ENCODE data around the gene CDH8. TPM values are rescaled to one million over a fixed set of nuclear protein-coding genes. Genes with fewer than 3 reads are reported as not detected.
"Not testable (repeated sequence)": the region's sequence is repeated elsewhere in the genome, so short reads cannot be mapped to it uniquely, and the experiment has no call there.

Gene CDH8
- total RNA-seq, 1 donor from 2014 or later: 5.6 TPM

DNA sequence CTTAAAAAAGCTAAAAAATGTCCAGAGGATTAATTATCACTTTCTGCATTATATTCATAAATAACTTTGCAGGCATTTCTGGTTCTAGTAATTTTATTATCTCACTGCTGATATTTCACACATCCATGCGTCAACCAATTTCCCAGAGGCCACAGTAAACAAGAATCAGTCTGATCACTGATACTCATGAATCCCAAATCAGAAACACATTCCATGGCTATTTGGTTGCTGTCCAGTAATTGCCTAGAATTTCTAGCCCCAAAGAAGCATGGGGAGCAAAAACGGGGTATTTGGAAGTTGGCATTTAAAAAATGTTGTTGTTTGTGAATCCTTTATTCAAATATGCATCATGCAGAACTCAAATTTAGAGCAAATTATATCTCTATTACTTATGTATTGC lies 244.8 kb downstream of the CDH8 start:
- no peak for DNase-seq

DNA sequence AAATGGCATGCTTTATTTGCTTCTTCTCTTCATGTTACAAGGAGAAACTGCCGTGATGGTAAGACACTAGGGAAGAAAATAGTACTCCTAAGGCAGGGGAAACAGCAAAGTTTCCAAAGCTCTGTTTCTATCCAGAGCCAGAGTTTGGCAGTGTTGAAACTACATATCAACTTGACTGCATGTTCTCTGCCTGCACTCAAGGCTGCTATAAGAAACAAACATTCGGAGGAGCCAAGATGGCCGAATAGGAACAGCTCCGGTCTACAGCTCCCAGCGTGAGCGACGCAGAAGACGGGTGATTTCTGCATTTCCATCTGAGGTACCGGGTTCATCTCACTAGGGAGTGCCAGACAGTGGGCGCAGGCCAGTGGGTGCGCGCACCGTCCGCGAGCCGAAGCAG lies 254.4 kb downstream of the CDH8 start:
- DNase-seq: not testable (repeated sequence)

DNA sequence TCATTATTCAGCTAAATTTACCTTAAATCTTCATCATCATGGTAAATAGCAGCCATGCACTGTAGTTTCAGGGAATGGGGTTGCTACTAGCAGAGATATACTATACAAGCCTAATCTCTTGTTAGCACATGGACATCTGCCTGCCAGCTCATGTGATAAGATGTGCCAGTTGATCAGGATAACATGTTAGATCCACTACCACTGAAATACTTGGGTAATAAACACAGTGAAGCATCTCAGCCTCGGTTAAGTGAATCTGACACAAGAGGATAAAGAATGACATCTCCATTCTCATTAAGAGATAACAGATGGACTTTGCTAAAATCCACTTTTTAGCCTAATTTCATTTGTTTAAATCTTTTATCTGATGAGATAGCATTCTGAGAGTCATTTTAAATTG lies 256.1 kb downstream of the CDH8 start:
- no peak for DNase-seq

DNA sequence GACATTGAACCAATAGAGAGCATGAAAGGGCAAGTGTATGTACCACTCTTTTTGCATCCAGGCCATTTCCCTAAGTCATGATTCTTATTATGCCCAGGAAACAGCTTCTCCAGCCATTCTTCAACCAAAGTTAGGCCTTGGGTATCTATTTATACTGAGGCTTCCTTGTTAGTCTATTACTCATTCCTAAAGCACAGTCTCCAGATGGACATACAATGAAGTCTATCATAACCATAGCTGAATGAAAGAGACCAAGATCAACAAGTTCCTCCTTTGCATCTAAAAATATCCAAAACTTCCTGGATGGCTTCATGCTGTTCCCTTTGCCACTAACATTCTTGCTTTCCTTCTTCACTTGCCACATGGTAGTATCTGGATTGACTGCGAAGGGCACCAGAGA lies 265.9 kb downstream of the CDH8 start:
- no peak for DNase-seq

DNA sequence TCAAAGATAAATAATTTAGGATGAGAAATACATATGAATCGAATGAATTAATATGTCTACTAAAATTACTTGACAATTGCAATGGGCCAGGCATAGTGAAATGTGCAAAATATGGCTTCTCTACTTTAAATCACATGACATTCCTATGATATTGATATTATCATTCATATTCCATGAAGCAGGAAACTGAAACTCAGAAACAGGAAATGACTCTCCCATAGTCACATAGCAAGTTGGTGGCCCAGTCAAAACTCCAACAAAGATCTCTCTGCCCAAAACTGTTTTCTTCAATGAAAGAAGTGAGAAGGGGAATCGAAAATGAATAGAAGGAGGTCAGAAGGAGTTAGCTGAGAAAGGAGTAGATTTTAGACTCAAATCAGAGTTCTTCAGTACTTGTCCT lies 272.2 kb downstream of the CDH8 start:
- DNase-seq: no peak

DNA sequence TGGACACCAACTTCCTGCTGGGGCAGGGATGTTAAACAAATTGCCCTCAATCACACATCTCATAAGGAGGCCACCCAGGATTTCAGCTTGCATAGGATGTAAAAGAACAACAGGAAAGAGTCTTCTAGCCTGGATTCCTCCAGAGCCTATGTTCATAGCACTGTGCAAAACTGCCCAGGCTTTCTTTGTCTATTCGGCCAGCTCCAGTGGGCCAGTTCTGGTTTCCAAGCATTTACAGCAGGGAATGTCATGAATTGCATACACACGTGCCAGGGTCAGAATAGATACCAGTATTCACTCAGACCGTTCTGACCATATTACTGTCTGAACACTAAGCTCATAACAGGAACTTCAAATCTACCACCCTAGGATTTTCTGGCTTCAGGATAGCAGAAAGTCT lies 273.2 kb downstream of the CDH8 start:
- DNase-seq: no peak

DNA sequence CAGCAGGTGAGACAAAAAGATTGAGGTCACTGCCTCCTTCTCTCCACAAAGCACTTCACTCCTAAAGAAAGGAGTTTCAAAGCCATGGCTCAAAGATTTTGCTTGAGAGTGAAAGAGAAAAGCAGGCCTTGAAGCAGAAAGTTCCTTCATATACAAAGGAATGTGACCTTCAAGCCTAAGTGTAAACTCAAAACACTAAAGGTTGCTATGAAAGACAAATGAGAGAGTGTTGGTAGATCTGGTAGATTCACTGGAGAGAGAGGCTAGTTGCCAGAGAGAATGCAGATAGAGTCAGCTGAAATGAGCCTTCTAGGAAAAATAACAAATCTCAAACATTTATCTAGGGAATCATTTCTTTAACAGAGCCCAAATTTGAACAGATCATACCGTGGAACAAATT lies 305.2 kb downstream of the CDH8 start:
- no peak for DNase-seq

DNA sequence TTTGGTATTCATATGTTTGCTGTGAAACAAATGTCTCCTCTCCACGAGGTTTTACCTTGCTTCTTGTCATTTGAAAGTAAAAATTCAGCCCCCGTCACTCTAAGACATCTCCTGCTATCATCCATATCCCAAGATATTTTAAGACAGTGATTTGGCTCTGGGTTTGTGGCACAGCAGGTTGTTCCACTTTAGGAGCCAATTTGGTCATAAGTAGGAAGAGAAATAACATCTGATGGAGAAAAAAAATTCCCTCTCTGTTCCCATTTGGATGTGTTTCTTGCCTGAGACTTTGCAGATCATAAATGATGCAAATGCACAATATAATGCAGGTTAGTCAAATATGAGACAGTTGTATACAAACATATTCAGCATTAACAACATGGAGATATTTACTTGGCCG lies 309.5 kb downstream of the CDH8 start:
- no peak for DNase-seq

DNA sequence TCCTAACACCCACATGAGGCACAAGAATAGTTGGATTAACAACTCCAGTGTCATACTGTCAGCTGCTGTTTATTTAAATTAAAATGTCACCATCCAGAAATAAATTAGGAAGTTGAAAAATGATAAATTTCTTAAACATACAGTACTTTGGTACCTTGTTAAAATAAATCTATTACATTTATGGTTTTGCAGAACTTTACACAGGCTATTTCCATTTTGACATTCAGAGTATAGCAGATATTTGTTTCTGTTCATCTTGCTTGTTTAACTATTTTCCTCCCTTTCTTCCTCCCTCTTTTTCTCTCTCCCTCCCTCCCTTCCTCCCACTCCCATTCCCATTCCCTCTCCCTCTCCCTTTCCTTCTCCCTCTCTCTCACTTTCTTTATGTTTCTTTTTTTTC lies 310.1 kb downstream of the CDH8 start:
- no peak for DNase-seq

DNA sequence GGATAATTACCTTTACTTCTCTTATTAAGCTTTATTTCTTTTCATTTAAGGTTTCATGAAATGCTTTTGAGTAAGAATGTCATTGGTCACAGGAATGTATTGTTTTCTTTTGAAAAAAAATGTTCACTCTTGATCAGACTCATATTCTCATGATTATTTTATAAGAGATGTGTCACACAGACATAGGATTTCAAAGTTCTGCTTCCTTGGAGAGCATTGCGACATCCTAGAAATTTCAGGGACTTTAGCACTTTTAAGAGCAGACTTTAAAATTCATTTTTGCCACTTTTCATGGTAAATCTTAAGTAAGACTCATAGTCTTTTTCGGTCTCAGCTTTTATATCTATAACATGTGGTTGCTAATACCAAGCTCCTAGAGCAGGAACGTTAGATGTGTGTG lies 314.7 kb downstream of the CDH8 start:
- DNase-seq: no peak

DNA sequence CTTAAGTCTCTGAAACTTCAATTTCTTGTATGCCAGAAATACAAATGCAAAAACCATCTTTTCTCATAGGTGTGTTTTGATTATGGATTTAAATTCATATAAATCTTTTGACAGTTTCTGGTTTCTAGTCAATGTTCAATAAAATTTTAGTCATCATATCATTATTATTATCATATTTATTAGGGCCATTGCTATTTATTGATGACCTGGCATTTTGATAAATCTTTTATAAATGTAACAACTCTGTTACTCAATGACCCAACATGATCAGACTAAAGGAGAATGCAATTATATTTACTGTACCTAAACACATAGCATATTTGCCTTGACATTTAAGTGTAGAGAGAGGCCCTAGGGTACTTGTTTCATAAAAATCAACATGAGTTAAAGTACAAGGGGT lies 320.8 kb downstream of the CDH8 start:
- DNase-seq: no peak

DNA sequence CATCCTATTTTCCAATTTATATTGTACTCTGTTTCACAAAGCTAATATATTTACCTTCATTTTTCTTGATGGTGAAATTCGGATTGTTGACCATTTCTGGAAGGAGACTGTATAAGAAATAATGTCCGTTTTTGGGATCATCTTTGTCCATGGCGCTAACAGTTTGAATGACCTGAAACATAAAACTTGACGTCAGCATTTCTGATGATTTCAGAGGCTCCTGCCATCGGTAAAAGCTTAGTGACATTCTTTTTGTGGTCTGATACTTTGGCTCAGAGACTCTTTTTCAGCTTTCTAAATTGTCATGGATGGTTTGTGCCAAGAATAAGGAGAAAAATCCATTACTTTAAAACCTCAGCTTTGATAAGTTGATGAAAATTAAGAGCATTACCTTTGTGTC lies 322.5 kb downstream of the CDH8 start:
- DNase-seq: no peak

DNA sequence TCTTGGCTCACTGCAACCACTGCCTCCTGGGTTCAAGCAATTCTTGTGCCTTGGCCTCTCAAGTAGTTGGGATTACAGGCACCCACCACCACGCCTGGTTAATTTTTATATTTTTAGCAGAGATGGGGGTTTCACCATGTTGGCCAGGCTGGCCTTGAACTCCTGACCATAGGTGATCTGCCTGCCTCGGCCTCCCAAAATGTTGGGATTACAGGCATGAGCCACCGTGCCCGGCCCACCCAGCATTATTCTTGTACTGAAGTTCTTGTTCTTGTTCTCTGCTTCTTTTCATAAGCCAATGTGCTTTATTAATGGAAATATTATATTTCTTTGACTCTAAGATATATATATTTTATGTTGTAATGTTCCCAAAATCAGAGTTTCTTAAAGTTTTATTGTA lies 336.6 kb downstream of the CDH8 start:
- DNase-seq: not testable (repeated sequence)

DNA sequence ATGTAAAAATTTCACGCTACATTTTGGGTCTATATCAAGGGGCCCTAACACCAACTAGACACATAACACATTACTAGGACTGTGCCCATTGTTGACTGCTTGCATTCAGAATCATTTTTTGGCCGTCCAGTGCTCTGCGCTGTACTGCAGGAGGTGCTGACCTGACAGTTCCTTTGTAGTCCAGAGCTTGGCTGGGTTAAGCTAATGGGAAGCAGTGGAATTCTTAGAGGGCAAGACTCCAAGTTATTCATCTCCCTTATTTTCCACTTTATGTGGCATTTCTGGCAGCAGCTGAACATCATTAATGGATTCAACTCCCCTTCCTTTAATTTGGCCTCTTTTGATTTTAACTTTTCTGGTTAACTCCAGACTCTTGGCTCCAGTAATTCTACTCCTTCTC lies 351.7 kb downstream of the CDH8 start:
- no peak for DNase-seq

DNA sequence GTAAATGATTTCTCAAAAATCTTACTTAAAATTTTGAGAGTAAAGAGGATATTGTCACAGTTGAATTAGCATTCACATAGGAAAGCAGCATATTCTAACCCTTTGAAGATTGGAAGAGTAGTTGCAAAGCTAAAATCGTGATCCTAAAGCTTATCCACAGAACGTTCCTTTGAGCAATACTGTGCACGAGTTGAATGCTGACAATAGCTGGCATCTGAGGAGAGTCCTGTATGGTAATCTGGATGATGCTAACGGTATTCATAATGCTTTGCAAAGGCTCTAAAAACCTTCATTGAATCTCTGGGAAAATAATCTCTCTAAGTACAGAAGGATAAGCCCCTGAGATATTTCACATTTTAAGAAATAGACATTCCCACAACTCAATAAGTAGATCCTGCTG lies 354.6 kb downstream of the CDH8 start:
- no peak for DNase-seq

DNA sequence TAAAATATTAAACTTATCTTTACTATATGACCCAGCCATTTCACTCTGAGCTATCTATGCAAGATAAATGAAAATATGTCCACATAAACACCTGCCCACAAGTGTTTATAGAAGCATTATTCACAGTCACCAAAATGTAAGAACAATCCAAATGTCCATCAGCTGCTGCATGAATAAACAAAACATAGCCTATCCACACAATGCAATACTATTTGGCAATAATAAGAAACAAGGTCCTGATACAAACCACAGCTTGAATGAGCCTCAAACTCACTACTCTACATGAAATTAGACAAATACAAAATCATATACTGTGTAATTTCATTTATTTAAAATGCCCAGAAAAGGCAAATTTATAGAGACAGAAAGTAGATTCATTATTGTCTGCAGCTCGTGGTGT lies 355.1 kb downstream of the CDH8 start:
- DNase-seq: no peak

DNA sequence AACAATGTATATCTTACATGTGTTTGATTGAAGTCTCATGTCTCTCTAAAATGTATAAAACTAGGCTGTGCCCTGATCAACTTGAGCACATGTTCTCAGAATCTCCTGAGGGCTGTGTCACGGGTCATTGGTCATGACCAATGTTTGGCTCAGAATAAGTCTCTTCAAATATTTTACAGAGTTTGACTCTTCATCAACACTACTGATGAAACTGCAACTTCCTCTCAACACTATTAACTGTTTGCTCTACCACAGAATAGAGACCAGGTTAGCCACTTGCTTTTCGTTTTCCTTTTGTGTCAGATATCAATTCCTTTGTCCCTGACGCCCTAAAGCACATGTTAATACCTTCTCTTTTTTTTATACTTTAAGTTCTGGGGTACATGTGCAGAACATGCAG lies 358.1 kb downstream of the CDH8 start:
- DNase-seq: no peak

DNA sequence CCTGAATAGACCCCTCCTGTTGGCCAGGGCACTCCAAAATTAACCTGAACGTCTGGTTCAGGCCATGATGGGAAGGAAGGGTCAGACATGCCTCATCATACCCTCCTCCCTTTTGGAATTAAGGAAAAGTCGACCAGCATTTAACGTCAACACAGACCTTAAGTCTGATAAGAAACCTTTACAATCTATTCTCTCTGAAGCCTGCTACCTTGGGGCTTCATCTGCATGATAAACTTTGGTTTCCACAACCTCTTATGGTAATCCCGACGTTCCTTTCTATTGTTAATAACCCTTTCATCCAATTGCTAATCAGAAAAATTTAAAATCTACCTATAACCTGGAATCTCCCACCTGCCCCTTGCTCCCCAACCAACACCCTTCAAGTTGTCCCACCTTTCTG lies 358.5 kb downstream of the CDH8 start:
- no peak for DNase-seq

DNA sequence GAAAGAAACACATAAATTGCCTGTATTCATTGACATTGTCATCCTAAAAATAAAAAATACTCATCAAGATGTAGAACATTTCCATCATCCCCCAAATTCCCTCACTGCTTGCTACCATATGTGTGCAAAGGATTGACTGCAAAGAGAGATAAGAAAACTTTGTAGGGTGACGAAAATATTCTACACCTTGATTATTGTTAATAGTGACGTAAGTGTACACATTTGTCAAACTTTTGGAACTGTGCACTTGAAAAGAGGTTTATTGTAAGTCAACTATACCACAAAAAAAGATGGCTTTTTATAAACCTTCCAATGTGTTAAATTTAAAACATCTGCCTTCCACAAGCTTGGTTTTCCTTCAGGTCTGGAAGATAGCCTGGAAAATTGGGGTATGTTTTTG lies 359.5 kb downstream of the CDH8 start:
- DNase-seq: no peak

DNA sequence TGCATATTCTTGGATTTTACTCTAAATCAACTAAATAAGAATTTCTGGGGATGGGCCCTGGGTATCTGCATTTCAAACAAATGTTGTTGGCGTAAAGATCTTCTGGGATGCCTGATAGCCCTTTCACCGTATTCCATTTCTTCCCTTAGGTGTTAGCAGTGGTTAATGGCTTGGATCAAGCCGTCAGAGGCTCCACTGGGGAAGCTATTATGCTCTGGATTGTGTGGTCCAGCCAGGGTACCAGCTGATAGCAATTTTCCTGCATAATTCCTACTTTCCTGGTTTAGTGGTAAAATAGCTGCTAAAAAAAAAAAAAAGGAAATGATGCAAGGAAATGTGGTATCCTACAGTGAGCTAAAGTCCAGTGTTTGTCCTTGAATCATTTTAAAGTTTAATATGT lies 365.1 kb downstream of the CDH8 start:
- no peak for DNase-seq

DNA sequence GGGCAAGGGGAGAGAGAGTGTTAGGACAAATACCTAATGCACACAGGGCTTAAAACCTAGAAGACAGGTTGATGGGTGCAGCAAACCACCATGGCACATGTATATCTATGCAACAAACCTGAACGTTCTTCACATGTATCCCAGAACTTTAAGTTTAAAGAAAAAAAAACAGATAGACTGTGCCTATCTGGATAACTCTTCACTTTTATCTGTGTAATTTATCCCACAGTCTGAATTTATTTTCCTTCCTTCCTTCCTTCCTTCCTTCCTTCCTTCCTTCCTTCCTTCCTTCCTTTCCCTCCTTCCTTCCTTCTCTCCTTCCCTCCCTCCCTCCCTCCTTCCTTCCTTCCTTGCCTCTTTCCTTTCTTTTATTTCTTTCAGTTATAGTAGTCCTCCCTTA lies 370.7 kb downstream of the CDH8 start:
- DNase-seq: no peak

DNA sequence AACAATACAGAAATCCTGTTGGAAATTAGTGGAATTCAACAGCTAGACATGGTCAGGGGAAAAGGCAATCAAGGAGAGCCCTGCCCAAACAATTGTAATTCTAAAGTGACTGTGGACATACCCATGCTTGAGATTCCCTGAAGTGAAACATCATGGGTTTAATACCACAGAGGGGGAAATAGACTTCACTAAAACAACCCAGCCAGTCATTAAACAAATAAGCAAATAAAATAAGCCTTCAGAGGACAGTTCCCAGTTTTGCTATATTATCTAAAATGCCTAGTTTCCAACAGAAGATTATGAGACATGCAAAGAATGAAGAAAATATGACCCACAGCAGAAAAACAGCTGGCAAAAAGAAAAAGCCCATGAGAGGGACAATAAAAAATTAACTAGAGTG lies 376.3 kb downstream of the CDH8 start:
- no peak for DNase-seq

DNA sequence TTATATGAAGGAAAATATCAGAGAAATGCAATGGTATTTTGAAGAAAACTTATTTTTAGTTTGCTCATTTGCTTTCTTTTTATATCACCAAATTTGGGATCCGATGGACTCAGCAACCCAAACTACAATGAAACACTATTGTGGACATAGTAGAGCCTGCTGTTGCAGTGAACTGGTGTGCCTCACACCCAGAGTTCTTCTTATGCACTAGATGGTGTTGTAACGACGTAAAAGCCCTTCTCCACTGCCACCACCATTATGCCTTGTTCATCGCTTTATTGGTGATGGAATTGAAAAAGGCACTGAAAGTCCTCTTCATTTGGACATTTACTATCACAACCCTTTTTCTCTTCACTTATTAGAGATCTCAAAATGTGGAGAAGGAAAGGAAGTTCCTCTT lies 381.3 kb downstream of the CDH8 start:
- no peak for DNase-seq

DNA sequence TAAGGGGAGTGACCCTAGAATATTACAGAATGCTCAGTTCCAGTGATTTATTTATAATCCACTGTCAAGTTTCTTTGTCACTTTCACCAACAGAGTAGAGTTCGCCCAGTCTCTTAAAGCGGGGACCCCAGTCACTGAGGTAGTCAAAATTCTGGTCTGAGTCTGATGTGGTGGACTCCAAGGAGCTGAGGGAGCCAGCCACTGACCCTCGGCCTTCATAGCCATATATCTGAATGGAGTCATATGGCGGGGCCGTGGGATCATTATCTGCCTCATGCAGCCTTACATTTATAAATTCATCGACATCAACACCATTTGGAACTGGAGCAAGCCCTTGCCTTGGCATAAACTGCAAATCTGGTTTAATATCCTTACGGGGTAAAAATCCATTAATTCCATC lies 382.7 kb downstream of the CDH8 start:
- DNase-seq: no peak

DNA sequence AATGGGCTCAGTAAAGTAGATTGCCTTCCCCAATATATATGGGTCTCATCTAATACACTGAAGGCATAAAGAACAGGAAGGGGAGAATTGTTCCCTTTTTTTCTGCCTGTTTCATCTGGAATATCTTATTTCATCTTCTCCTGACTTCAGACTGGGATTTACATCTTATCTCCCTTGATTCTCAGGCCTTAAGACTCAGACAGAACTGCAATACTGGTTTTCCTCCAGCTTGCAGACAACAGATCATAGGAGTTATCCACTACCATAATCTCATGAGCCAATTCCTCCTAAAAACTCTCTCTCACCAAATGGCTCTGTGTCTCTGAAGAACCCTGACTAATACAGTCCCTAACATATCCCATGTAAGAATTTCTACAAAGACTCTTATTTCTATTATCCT lies 390.7 kb downstream of the CDH8 start:
- DNase-seq: no peak

DNA sequence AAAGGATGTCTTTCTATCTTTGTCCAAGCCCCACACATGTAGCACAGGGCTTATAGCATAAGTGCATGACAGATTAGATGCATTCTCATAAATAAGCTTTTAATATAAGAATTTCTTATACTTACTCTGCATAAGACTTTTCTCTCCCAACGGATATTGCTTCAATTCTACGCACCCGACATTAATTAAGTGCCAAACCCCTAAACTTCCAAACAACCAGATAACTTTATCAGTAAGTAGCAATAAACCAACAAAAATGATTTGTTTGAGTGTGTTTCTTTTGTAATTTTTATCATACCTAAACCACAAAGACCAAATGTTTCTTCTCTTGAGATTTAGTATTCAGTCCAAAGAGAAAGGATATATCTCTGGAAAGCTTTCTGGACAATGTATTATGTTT lies 391.5 kb downstream of the CDH8 start:
- no peak for DNase-seq

Measured in skin of body (tissue), 2 donors.